GM23338 (cell line): Measurements from ENCODE around the gene STAMBPL1. TPM values are rescaled to one million over a fixed set of nuclear protein-coding genes. Genes with fewer than 3 reads are reported as not detected.

Experiments
- ATAC-seq: fragments of 200-7000 bp; cut with Tn5 transposase; 3 replicates; pipeline ENCODE4 v1.9.1; 2020
- DNase-seq: peaks from one replicate; pipeline ENCODE4 v3.0.0-alpha.2; 2015; ENCODE audit warnings: low spot score
- H2AFZ ChIP-seq: fragments of 200-600 bp; sonication (generic); 2 replicates; pipeline ENCODE4 v1.8.0; 2016; ENCODE audit warnings: antibody characterized with exemption, mild to moderate bottlenecking, moderate library complexity
- H3F3A ChIP-seq: fragments of 200-600 bp; sonication (generic); replicated peaks from 2 replicates; pipeline ENCODE4 v1.8.0; 2017; ENCODE audit warnings: antibody characterized with exemption, mixed run types, low read depth
- H3K27ac ChIP-seq: fragments of 200-600 bp; sonication (generic); 2 replicates; pipeline ENCODE4 v1.6.1; 2016; ENCODE audit warnings: low read depth
- H3K27me3 ChIP-seq: fragments of 200-600 bp; sonication (generic); 2 replicates; pipeline ENCODE4 v1.8.0; 2016; ENCODE audit warnings: mild to moderate bottlenecking, mixed run types, moderate library complexity; ENCODE audit not compliant: insufficient read depth
- H3K36me3 ChIP-seq: fragments of 200-600 bp; sonication (generic); 2 replicates; pipeline ENCODE4 v1.8.0; 2016; ENCODE audit warnings: mild to moderate bottlenecking; ENCODE audit not compliant: insufficient read depth
- H3K4me1 ChIP-seq: fragments of 200-600 bp; sonication (generic); 2 replicates; pipeline ENCODE4 v1.8.0; 2016; ENCODE audit warnings: mild to moderate bottlenecking, moderate library complexity; ENCODE audit not compliant: insufficient read depth
- H3K4me2 ChIP-seq: fragments of 200-600 bp; sonication (generic); 2 replicates; pipeline ENCODE4 v1.7.1; 2017; ENCODE audit warnings: mixed run types
- H3K4me3 ChIP-seq: fragments of 200-600 bp; sonication (generic); 2 replicates; pipeline ENCODE4 v1.6.1; 2016; ENCODE audit warnings: mixed run types
- H3K79me2 ChIP-seq: fragments of 200-600 bp; sonication (generic); replicated peaks from 2 replicates; pipeline ENCODE4 v1.8.0; 2017; ENCODE audit warnings: mild to moderate bottlenecking; ENCODE audit not compliant: insufficient read depth
- H3K9me2 ChIP-seq: fragments of 200-600 bp; sonication (generic); 2 replicates; pipeline ENCODE4 v1.8.0; 2017; ENCODE audit not compliant: insufficient read depth
- H4K20me1 ChIP-seq: fragments of 200-600 bp; sonication (generic); replicated peaks from 2 replicates; pipeline ENCODE4 v1.8.0; 2017; ENCODE audit warnings: mild to moderate bottlenecking; ENCODE audit not compliant: insufficient read depth
- H3K27ac Mint-ChIP-seq: 2 replicates; pipeline ENCODE4 v1.8.0; 2020; ENCODE audit warnings: inconsistent platforms, mild to moderate bottlenecking, moderate library complexity, mixed read lengths
- H3K27me3 Mint-ChIP-seq: 3 replicates; pipeline ENCODE4 v1.8.0; 2022; ENCODE audit warnings: low read depth, mild to moderate bottlenecking, moderate library complexity, mixed read lengths, inconsistent platforms; ENCODE audit not compliant: insufficient read depth, poor library complexity
- H3K36me3 Mint-ChIP-seq: 3 replicates; pipeline ENCODE4 v1.8.0; 2021; ENCODE audit warnings: low read depth, mild to moderate bottlenecking, inconsistent platforms, moderate library complexity, mixed read lengths
- H3K4me1 Mint-ChIP-seq: 3 replicates; pipeline ENCODE4 v1.8.0; 2020; ENCODE audit warnings: mild to moderate bottlenecking, inconsistent platforms, mixed read lengths
- H3K4me3 Mint-ChIP-seq: 3 replicates; pipeline ENCODE4 v1.8.0; 2021; ENCODE audit warnings: moderate library complexity, mild to moderate bottlenecking, inconsistent platforms, mixed read lengths
- H3K9me3 Mint-ChIP-seq: 3 replicates; pipeline ENCODE4 v1.8.0; 2020; ENCODE audit warnings: moderate library complexity, mild to moderate bottlenecking, inconsistent platforms, mixed read lengths
- CREB1 ChIP-seq: fragments of 250-450 bp; sonication (Bioruptor Pico); IDR thresholded peaks from 2 replicates; pipeline ENCODE4 v1.5.0; 2020; ENCODE audit warnings: low read depth, mild to moderate bottlenecking, moderate library complexity
- EZH2 ChIP-seq: fragments of 200-600 bp; sonication (generic); IDR thresholded peaks from one replicate; pipeline ENCODE4 v1.8.0; 2017; ENCODE audit warnings: antibody characterized with exemption, mild to moderate bottlenecking, low read depth; ENCODE audit not compliant: unreplicated experiment
- EZH2phosphoT487 ChIP-seq: fragments of 200-600 bp; sonication (generic); IDR thresholded peaks from one replicate; pipeline ENCODE4 v1.8.1; 2018; ENCODE audit warnings: antibody characterized with exemption; ENCODE audit not compliant: unreplicated experiment
- NANOG ChIP-seq: IDR thresholded peaks from 2 replicates; pipeline ENCODE4 v1.6.1; 2016; ENCODE audit warnings: antibody characterized with exemption, borderline replicate concordance
- POLR2AphosphoS5 ChIP-seq: IDR thresholded peaks from 2 replicates; pipeline ENCODE4 v1.6.1; 2016; ENCODE audit warnings: antibody characterized with exemption, low read depth
- STAT1 ChIP-seq: IDR thresholded peaks from one replicate; pipeline ENCODE4 v1.6.1; 2016; ENCODE audit warnings: antibody characterized with exemption; ENCODE audit not compliant: unreplicated experiment
- ZNF114 ChIP-seq: fragments of 250-450 bp; sonication (Bioruptor Pico); IDR thresholded peaks from 2 replicates; pipeline ENCODE4 v1.5.0; 2020; ENCODE audit warnings: mild to moderate bottlenecking, moderate library complexity
- ZNF331 ChIP-seq: fragments of 250-450 bp; sonication (Bioruptor Pico); IDR thresholded peaks from 2 replicates; pipeline ENCODE4 v1.5.0; 2020; ENCODE audit warnings: low read depth, mild to moderate bottlenecking, moderate library complexity
- ZNF462 ChIP-seq: fragments of 250-450 bp; sonication (Bioruptor Pico); IDR thresholded peaks from 2 replicates; pipeline ENCODE4 v1.5.0; 2020; ENCODE audit warnings: mild to moderate bottlenecking, moderate library complexity
- polyA plus RNA-seq: library from polyadenylated mRNA; unstranded; fragments of >200 nt; fragmentation: Nextera tagmentation; extraction: Ambion mirVana; gene quantifications from 2 replicates; pipeline ENCODE4 v1.2.1, GENCODE V29; 2016
- total RNA-seq: library from RNA; depleted of rRNA; stranded (reverse); fragments of >200 nt; shearing (Covaris generic); gene quantifications from 2 replicates; pipeline ENCODE4 v1.2.3, GENCODE V29; 2014
- TF ChIP-seq, protein P1 (sequence below): IDR thresholded peaks from one replicate; pipeline ENCODE4 v1.6.1; 2018; ENCODE audit warnings: antibody characterized with exemption; ENCODE audit not compliant: unreplicated experiment

The STAMBPL1 gene
- total and polyA plus RNA-seq, 2 experiments from 2014 or later, result 2.5 to 11.5 TPM

GRCh38 chr10:88928254-88928653 lies 48.2 kb downstream of the STAMBPL1 start:
- Mint-ChIP-seq H3K27ac (no peak overlapping the region), H3K27me3 (peaks cover 4% of the 10 kb centered on the region), H3K4me1 (peaks cover 16% of the 10 kb centered on the region; the same call in 2 of the 3 replicates), H3K9me3 (no peaks in the 10 kb centered on the region), H3K36me3 (no peaks in the 10 kb centered on the region), H3K4me3 (no peak overlapping the region)
- Histone ChIP-seq H4K20me1 (no peaks in the 10 kb centered on the region), H2AFZ (no peak overlapping the region), H3K9me2 (no peaks in the 10 kb centered on the region), H3K27ac (no peak overlapping the region), H3K36me3 (no peaks in the 10 kb centered on the region), H3K79me2 (no peaks in the 10 kb centered on the region), H3F3A (no peaks in the 10 kb centered on the region), H3K4me3 (no peak overlapping the region), H3K4me2 (no peak overlapping the region), H3K4me1 (peaks cover 3% of the 10 kb centered on the region; the same call in 1 of the 2 replicates), H3K27me3 (no peaks in the 10 kb centered on the region)
- TF ChIP-seq STAT1 (no peak), EZH2phosphoT487 (no peak), POLR2AphosphoS5 (no peak), EZH2 (no peak), ZNF114 (no peak), NANOG (no peak), CREB1 (CRISPR knock-in tag) (no peak), ZNF462 (CRISPR knock-in tag) (no peak), ZNF331 (CRISPR knock-in tag) (no peak)
- TF ChIP-seq, protein P1, sequence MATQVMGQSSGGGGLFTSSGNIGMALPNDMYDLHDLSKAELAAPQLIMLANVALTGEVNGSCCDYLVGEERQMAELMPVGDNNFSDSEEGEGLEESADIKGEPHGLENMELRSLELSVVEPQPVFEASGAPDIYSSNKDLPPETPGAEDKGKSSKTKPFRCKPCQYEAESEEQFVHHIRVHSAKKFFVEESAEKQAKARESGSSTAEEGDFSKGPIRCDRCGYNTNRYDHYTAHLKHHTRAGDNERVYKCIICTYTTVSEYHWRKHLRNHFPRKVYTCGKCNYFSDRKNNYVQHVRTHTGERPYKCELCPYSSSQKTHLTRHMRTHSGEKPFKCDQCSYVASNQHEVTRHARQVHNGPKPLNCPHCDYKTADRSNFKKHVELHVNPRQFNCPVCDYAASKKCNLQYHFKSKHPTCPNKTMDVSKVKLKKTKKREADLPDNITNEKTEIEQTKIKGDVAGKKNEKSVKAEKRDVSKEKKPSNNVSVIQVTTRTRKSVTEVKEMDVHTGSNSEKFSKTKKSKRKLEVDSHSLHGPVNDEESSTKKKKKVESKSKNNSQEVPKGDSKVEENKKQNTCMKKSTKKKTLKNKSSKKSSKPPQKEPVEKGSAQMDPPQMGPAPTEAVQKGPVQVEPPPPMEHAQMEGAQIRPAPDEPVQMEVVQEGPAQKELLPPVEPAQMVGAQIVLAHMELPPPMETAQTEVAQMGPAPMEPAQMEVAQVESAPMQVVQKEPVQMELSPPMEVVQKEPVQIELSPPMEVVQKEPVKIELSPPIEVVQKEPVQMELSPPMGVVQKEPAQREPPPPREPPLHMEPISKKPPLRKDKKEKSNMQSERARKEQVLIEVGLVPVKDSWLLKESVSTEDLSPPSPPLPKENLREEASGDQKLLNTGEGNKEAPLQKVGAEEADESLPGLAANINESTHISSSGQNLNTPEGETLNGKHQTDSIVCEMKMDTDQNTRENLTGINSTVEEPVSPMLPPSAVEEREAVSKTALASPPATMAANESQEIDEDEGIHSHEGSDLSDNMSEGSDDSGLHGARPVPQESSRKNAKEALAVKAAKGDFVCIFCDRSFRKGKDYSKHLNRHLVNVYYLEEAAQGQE, result no peak
- ATAC-seq (no peak), DNase-seq (no peak)
